ENCODE measurements around the gene ARHGAP1.

DNA sequence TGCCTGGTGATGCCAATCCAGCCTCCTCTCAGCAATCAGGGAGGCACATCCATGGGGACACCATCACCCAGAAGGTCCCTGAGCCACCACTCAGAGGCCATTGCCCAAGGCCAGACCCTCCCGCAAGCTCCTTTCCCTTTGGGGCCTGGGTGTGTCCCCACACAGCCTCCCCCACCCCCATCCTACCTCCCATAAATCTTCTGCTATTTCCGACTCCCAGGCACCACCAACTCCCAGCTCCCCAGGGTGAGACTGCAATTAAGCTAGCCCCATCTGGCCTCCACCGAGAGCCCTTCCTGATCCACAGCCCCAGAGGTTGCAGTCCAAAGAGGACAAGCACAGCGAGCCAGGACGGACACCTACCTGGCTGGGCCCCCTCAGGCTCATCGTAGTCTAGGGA lies 6.3 kb downstream of the ARHGAP1 start:
- no peak for TF ChIP-seq EGR1 (IDR thresholded peaks at IDR 0.05)
- TF ChIP-seq, protein P1, sequence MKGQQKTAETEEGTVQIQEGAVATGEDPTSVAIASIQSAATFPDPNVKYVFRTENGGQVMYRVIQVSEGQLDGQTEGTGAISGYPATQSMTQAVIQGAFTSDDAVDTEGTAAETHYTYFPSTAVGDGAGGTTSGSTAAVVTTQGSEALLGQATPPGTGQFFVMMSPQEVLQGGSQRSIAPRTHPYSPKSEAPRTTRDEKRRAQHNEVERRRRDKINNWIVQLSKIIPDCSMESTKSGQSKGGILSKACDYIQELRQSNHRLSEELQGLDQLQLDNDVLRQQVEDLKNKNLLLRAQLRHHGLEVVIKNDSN (IDR thresholded peaks at IDR 0.05) = no peak
